GM21723 (cell line): ENCODE data around the gene OCEL1.
"Not testable (repeated sequence)": the region's sequence is repeated elsewhere in the genome, so short reads cannot be mapped to it uniquely, and the experiment has no call there.

Experiments used
- ATAC-seq: cut with Tn5 transposase; IDR thresholded peaks from one replicate; pipeline ENCODE4 v1.9.1; 2021; ENCODE audit warnings: mild to moderate bottlenecking, moderate library complexity; ENCODE audit not compliant: unreplicated experiment

The OCEL1 gene

DNA sequence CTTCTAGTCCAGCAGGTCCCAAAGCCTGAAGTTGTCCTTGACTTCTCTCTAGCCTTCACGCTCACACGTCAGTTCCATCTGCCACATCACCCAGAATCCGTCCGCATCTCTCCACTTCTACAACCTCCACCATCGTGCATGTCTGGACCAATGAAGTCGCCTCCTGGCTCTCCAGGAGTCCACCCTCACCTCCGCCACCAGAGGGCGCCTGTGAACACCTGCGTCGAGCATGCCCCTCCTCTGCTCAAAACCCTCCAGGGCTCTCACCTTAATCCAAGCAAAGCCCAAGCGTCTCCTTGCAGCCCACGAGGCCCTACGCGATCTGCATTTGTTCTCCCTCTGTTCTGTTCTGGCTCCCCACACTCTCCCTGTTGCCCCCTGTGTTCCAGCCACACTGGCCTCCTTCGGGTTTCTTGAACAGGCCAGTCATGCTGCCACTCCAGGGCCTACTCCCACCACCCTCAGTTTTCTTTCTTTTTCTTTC lies 34.9 kb downstream of the OCEL1 start:
- ATAC-seq: peak; percentile 82

GRCh38 chr19:17262557-17262956 lies 36.5 kb downstream of the OCEL1 start:
- ATAC-seq: no peak

GRCh38 chr19:17263712-17264640 lies 38.0 kb downstream of the OCEL1 start:
- ATAC-seq: no peak

GRCh38 chr19:17264641-17264979 lies 38.6 kb downstream of the OCEL1 start, which contains the start of gene USHBP1:
USHBP1 (minus strand) TSS chr19:17264745; CDS start chr19:17264299, 446 bp downstream.
- no peak for ATAC-seq

- no peak for ATAC-seq
Observed at GRCh38 chr19:17266026-17266425, 40.0 kb downstream of the OCEL1 start.

- ATAC-seq: peak; percentile 17
Observed at GRCh38 chr19:17266589-17266974, 40.6 kb downstream of the OCEL1 start.

GRCh38 chr19:17266975-17267788 lies 41.2 kb downstream of the OCEL1 start, which contains the start of gene BABAM1:
BABAM1 (plus strand) TSS chr19:17267443; CDS start chr19:17268807, 1,364 bp downstream.
- peak; percentile 86 for ATAC-seq

GRCh38 chr19:17268754-17269153 lies 42.7 kb downstream of the OCEL1 start:
- no peak for ATAC-seq

DNA sequence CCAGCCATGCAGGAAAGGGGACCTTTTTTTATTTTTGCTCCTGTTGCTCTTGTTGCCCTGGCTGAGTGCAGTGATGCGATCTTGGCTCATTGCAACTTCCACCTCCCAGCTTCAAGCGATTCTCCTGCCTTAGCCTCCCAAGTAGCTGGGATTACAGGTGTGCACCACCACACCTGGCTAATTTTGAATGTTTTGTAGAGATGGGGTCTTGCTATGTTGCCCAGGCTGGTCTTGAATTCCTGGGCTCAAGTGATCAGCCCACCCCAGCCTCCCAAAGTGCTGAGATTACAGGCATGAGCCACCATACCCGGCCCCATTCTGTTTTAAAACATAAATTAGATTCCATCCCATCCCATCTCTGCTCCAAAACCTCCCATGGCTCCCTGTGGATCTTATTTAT lies 48.9 kb downstream of the OCEL1 start:
- ATAC-seq: not testable (repeated sequence)

- no peak for ATAC-seq
Observed at GRCh38 chr19:17275441-17276175, 49.6 kb downstream of the OCEL1 start.
